CD1c-positive myeloid dendritic cell (primary cell): ENCODE measurements around the gene SF3A1.
A peak's percentile ranks its signal among the peaks of the same experiment; 100 is the strongest.

Experiments used
- DNase-seq: peaks from one replicate; pipeline ENCODE4 v3.0.0-alpha.2; 2016; ENCODE audit errors: extremely low spot score

Gene SF3A1

GRCh38 chr22:30304495-30305244 lies 52.0 kb downstream of the SF3A1 start:
- no peak for DNase-seq

GRCh38 chr22:30302810-30303138 lies 53.9 kb downstream of the SF3A1 start:
- DNase-seq = no peak

GRCh38 chr22:30301995-30302809 lies 54.5 kb downstream of the SF3A1 start:
- peak; percentile 84 for DNase-seq

- no peak for DNase-seq
Observed at GRCh38 chr22:30299322-30299721, 57.4 kb downstream of the SF3A1 start.

- DNase-seq = no peak
Observed at GRCh38 chr22:30297991-30298701, 58.5 kb downstream of the SF3A1 start.

- DNase-seq = no peak
Observed at GRCh38 chr22:30297276-30297990, 59.3 kb downstream of the SF3A1 start.

- DNase-seq = no peak
Observed at GRCh38 chr22:30296833-30297232, 59.9 kb downstream of the SF3A1 start.

- no peak for DNase-seq
Observed at GRCh38 chr22:30296324-30296723, 60.4 kb downstream of the SF3A1 start.

- DNase-seq = no peak
Observed at GRCh38 chr22:30295576-30295975, 61.1 kb downstream of the SF3A1 start.

- DNase-seq = no peak
Observed at GRCh38 chr22:30294830-30295229, 61.9 kb downstream of the SF3A1 start.

- no peak for DNase-seq
Observed at GRCh38 chr22:30294066-30294465, 62.6 kb downstream of the SF3A1 start.

- DNase-seq = no peak
Observed at GRCh38 chr22:30293026-30293425, 63.7 kb downstream of the SF3A1 start.

- DNase-seq = no peak
Observed at GRCh38 chr22:30292069-30292970, 64.4 kb downstream of the SF3A1 start.

- DNase-seq = no peak
Observed at GRCh38 chr22:30291058-30291892, 65.4 kb downstream of the SF3A1 start.

GRCh38 chr22:30290342-30291057 lies 66.2 kb downstream of the SF3A1 start:
- DNase-seq = no peak

GRCh38 chr22:30289980-30290313 lies 66.7 kb downstream of the SF3A1 start:
- DNase-seq = no peak

GRCh38 chr22:30289141-30289979 lies 67.3 kb downstream of the SF3A1 start, which contains the start of gene CASTOR1:
Gene CASTOR1 (minus strand): TSS chr22:30289505. CDS start chr22:30289497, 8 bp downstream.
- peak; percentile 95 for DNase-seq

- DNase-seq = no peak
Observed at GRCh38 chr22:30288419-30289140, 68.1 kb downstream of the SF3A1 start.
